ENCODE data around the gene SVIL. TPM values are rescaled to one million over a fixed set of nuclear protein-coding genes. Genes with fewer than 3 reads are reported as not detected.

The SVIL gene
- total and polyA plus RNA-seq, 4 donors, result 3.1 to 26.0 (median 9.4) TPM

DNA sequence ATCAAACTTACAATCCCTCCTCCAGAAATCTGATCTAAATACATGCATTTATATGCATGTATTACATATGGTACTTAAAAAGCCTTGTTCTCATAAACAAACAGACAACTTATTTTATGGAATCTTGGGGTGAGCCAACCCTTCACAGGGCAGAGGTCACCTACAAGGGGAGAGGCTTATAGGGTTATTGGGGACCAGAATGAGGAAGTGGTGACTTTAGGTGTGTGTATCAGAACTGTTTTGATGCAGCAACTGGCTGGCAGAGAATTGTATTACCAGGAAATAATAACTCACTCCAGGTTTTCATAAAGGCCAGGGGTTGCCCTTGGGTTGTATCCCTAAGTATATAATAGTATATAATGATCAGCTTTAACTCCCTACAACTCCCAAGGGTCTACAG lies 91.1 kb downstream of the SVIL start (continued):
- no peak for TF ChIP-seq MAX (IDR thresholded peaks at IDR 0.05)

DNA sequence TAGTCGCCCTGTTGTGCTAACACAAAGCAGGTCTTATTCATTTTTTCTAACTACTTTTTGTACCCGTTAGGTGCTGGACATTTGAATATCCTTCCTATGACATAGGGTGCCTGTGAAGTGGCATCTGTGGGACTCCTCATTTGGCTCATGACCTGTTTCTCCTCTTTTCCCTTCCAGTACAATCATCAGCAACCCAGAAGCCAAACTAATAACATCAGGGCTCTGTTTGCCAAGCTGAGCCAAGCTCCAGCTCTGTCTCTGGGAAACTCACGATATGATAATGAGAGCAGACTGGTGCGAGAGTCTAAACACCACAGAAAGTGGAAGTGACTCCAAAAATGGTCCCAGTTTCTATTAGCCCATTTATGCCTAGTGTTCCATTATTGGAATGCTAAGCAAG lies 92.0 kb downstream of the SVIL start:
- Histone ChIP-seq H3K27ac (ENCODE audit: low read depth in 1 of 2, low read length in 2 of 2) (no peak overlapping the region), H3K4me1 (ENCODE audit: control insufficient read depth in 4 of 4, insufficient read depth in 4 of 4, low read length in 3 of 4) (no peaks in the 10 kb centered on the region), H3K36me3 (ENCODE audit: control insufficient read depth in 4 of 4, insufficient read depth in 3 of 4, low read depth in 1 of 4, low read length in 3 of 4) (peaks cover 0 to 17% (median 5%) of the 10 kb centered on the region in 4 donors), H3K4me3 (ENCODE audit: low read depth in 1 of 3, low read length in 3 of 3) (no peak overlapping the region), H3K9me3 (ENCODE audit: control insufficient read depth in 4 of 4, low read length in 3 of 4) (no peaks in the 10 kb centered on the region), H3K9ac (ENCODE audit: low read depth in 1 of 2, low read length in 2 of 2) (no peak overlapping the region), H3K27me3 (ENCODE audit: control insufficient read depth in 4 of 4, insufficient read depth in 4 of 4, low read length in 3 of 4) (no peaks in the 10 kb centered on the region)
- no peak for TF ChIP-seq GABPA (IDR thresholded peaks at IDR 0.05 in 1 of 2, conservative IDR thresholded peaks at IDR 0.05 in 1 of 2)
- TF ChIP-seq MAX (IDR thresholded peaks at IDR 0.05), result no peak
- TF ChIP-seq RAD21 (IDR thresholded peaks at IDR 0.05), result no peak
- no peak for TF ChIP-seq NR2F2 (IDR thresholded peaks at IDR 0.05)
- TF ChIP-seq YY1 (IDR thresholded peaks at IDR 0.05), result no peak
- TF ChIP-seq JUND (IDR thresholded peaks at IDR 0.05), result no peak
- no peak for TF ChIP-seq EGR1 (IDR thresholded peaks at IDR 0.05; ENCODE audit: low read depth in 2 of 2)
- TF ChIP-seq TAF1 (conservative IDR thresholded peaks at IDR 0.05), result no peak
- TF ChIP-seq FOXA1 (IDR thresholded peaks at IDR 0.05), result no peak
- TF ChIP-seq HNF4A (conservative IDR thresholded peaks at IDR 0.05), result no peak
- DNase-seq (ENCODE audit: low spot score), result no peak
- 90% methylated on average over 4 of the region's 4 CpGs for WGBS

GRCh38 chr10:29541422-29542210 lies 93.2 kb downstream of the SVIL start:
- Histone ChIP-seq H3K4me1 (ENCODE audit: control insufficient read depth in 4 of 4, insufficient read depth in 4 of 4, low read length in 3 of 4) (no peaks in the 10 kb centered on the region), H3K9me3 (ENCODE audit: control insufficient read depth in 4 of 4, low read length in 3 of 4) (no peaks in the 10 kb centered on the region)
- TF ChIP-seq YY1 (IDR thresholded peaks at IDR 0.05) (no peak), MAX (IDR thresholded peaks at IDR 0.05) (no peak), TAF1 (conservative IDR thresholded peaks at IDR 0.05) (no peak), NR2F2 (IDR thresholded peaks at IDR 0.05) (no peak), FOXA2 (IDR thresholded peaks at IDR 0.05) (no peak), GABPA (IDR thresholded peaks at IDR 0.05 in 1 of 2, conservative IDR thresholded peaks at IDR 0.05 in 1 of 2) (no peak), HNF4G (IDR thresholded peaks at IDR 0.05) (no peak), FOXA1 (IDR thresholded peaks at IDR 0.05) (no peak), HNF4A (conservative IDR thresholded peaks at IDR 0.05) (no peak), RXRA (IDR thresholded peaks at IDR 0.05) (no peak), RAD21 (IDR thresholded peaks at IDR 0.05) (no peak), ATF3 (IDR thresholded peaks at IDR 0.05) (no peak), SP1 (IDR thresholded peaks at IDR 0.05) (no peak), EGR1 (IDR thresholded peaks at IDR 0.05; ENCODE audit: low read depth in 2 of 2) (no peak), CTCF (IDR thresholded peaks at IDR 0.05; ENCODE audit: low read depth, low read length, missing input control) (no peak)
- TF ChIP-seq, protein P1, sequence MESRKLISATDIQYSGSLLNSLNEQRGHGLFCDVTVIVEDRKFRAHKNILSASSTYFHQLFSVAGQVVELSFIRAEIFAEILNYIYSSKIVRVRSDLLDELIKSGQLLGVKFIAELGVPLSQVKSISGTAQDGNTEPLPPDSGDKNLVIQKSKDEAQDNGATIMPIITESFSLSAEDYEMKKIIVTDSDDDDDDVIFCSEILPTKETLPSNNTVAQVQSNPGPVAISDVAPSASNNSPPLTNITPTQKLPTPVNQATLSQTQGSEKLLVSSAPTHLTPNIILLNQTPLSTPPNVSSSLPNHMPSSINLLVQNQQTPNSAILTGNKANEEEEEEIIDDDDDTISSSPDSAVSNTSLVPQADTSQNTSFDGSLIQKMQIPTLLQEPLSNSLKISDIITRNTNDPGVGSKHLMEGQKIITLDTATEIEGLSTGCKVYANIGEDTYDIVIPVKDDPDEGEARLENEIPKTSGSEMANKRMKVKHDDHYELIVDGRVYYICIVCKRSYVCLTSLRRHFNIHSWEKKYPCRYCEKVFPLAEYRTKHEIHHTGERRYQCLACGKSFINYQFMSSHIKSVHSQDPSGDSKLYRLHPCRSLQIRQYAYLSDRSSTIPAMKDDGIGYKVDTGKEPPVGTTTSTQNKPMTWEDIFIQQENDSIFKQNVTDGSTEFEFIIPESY (IDR thresholded peaks at IDR 0.05), result no peak

More at GRCh38 chr10:29541422-29542210, 93.2 kb downstream of the SVIL start:
- peaks cover 0 to 17% (median 5%) of the 10 kb centered on the region in 4 donors for H3K36me3 ChIP-seq (ENCODE audit: control insufficient read depth in 4 of 4, insufficient read depth in 3 of 4, low read depth in 1 of 4, low read length in 3 of 4)
- no peaks in the 10 kb centered on the region for H3K27me3 ChIP-seq (ENCODE audit: control insufficient read depth in 4 of 4, insufficient read depth in 4 of 4, low read length in 3 of 4)
- H3K27ac ChIP-seq (ENCODE audit: low read depth in 1 of 2, low read length in 2 of 2), result no peak overlapping the region
- no peak for DNase-seq (ENCODE audit: low spot score)
- 95% methylated on average over 15 of the region's 15 CpGs for WGBS
- no peak overlapping the region for H3K9ac ChIP-seq (ENCODE audit: low read depth in 1 of 2, low read length in 2 of 2)
- no peak overlapping the region for H3K4me3 ChIP-seq (ENCODE audit: low read depth in 1 of 3, low read length in 3 of 3)
